CD4-positive, alpha-beta T cell (primary cell): ENCODE data around the gene ZBBX. TPM values are rescaled to one million over a fixed set of nuclear protein-coding genes. Genes with fewer than 3 reads are reported as not detected.

Experiments
- ATAC-seq: fragments of 200-7000 bp; cut with Tn5 transposase; one replicate; pipeline ENCODE4 v1.10.0; 2022; ENCODE audit warnings: mild to moderate bottlenecking; ENCODE audit not compliant: poor library complexity
- CTCF ChIA-PET: fragments of 350-600 bp; sonication (Branson Sonifier 250); formaldehyde crosslinking; loops from one replicate; lab custom pipeline; 2021; ENCODE audit warnings: antibody characterized with exemption, inconsistent platforms; lab: Charles Lee
- POLR2A ChIA-PET: fragments of 350-600 bp; sonication (Branson Sonifier 250); formaldehyde crosslinking; loops from one replicate; lab custom pipeline; 2021; ENCODE audit warnings: antibody characterized with exemption, inconsistent platforms; lab: Charles Lee
- DNase-seq, 14 experiments: peaks; one replicate each; pipeline ENCODE4 v3.0.0-alpha.2; 2013 to 2020; ENCODE audit warnings: mixed read lengths in 2 of 14
- H3K27ac ChIP-seq, 2 donors: one replicate each; pipeline versions ENCODE4 v1.5.1 to v1.7.0; 2013; ENCODE audit warnings: low read length in 2 of 2, low read depth in 1 of 2, mild to moderate bottlenecking in 1 of 2
- H3K27me3 ChIP-seq, 2 experiments: 1 replicate in 1 of 2; 2 replicates in 1 of 2; pipeline versions ENCODE4 v1.6.1 to v1.7.0; 2013; ENCODE audit warnings: low read length in 2 of 2, control low read depth in 1 of 2, mild to moderate bottlenecking in 1 of 2, moderate library complexity in 1 of 2; ENCODE audit not compliant: insufficient read depth in 2 of 2, control insufficient read depth in 1 of 2
- H3K36me3 ChIP-seq: one replicate; pipeline ENCODE4 v1.6.1; 2013; ENCODE audit warnings: low read length, control low read depth; ENCODE audit not compliant: insufficient read depth
- H3K4me1 ChIP-seq: one replicate; pipeline ENCODE4 v1.6.1; 2013; ENCODE audit warnings: low read length, control low read depth; ENCODE audit not compliant: insufficient read depth
- H3K4me3 ChIP-seq: one replicate; pipeline ENCODE4 v1.5.1; 2013; ENCODE audit warnings: mild to moderate bottlenecking, low read length, moderate library complexity
- H3K9me3 ChIP-seq, 2 experiments: 1 replicate in 1 of 2; 2 replicates in 1 of 2; pipeline versions ENCODE4 v1.6.1 to v1.7.0; 2013; ENCODE audit warnings: low read length in 2 of 2, mild to moderate bottlenecking in 2 of 2, control low read depth in 1 of 2, moderate library complexity in 1 of 2; ENCODE audit not compliant: control insufficient read depth in 1 of 2, insufficient read depth in 1 of 2
- H3K27ac Mint-ChIP-seq: one replicate; pipeline ENCODE4 v1.8.0; 2020; ENCODE audit warnings: mixed read lengths
- H3K27me3 Mint-ChIP-seq: one replicate; pipeline ENCODE4 v1.8.0; 2021; ENCODE audit warnings: mixed read lengths
- H3K36me3 Mint-ChIP-seq: one replicate; pipeline ENCODE4 v1.8.0; 2021; ENCODE audit warnings: low read depth, mixed read lengths
- H3K4me1 Mint-ChIP-seq: one replicate; pipeline ENCODE4 v1.8.0; 2021; ENCODE audit warnings: low read depth, mixed read lengths
- H3K4me3 Mint-ChIP-seq: one replicate; pipeline ENCODE4 v1.8.0; 2020; ENCODE audit warnings: mild to moderate bottlenecking, mixed read lengths
- H3K9me3 Mint-ChIP-seq: one replicate; pipeline ENCODE4 v1.8.0; 2020; ENCODE audit warnings: mixed read lengths
- intact Hi-C, 2 experiments: fragments of 100-400 bp; cut with DNase I in 1 of 2; cut with micrococcal nuclease in 1 of 2; formaldehyde crosslinking; loops; one replicate each; pipeline versions ENCODE4 v1.15.1 to v1.9.0; 2023 to 2025; cut with DNase I, micrococcal nuclease
- total RNA-seq, 174 experiments: library from RNA in 2 of 174; stranded (reverse) in 2 of 174; gene quantifications; one replicate each; pipeline ENCODE4 v1.2.3 and lab custom pipeline; 2021 to 2026
- TF ChIP-seq, protein P1 (sequence below): fragments of 200-600 bp; IDR thresholded peaks from one replicate; pipeline ENCODE4 v1.8.0; 2022; ENCODE audit warnings: antibody characterized with exemption, mild to moderate bottlenecking

ZBBX gene
- total RNA-seq, 2 experiments from 2014 or later: not detected

GRCh38 chr3:167300207-167300606 lies 79.9 kb downstream of the ZBBX start:
- ATAC-seq (no peak), DNase-seq (no peak)
- H3K4me3 Mint-ChIP-seq: no peak overlapping the region
- ChIA-PET POLR2A (no interaction called here), CTCF (interaction anchor here (0.7 kb wide), 1 partner anchor 17 kb away, joined by 3 read pairs; no protein-coding TSS in a partner anchor)
- no peaks in the 10 kb centered on the region for H3K27me3 Mint-ChIP-seq
- Histone ChIP-seq H3K27me3 (no peaks in the 10 kb centered on the region), H3K36me3 (no peaks in the 10 kb centered on the region), H3K4me1 (no peaks in the 10 kb centered on the region), H3K27ac (no peak overlapping the region), H3K9me3 (no peaks in the 10 kb centered on the region), H3K4me3 (no peak overlapping the region)
- no peaks in the 10 kb centered on the region for H3K36me3 Mint-ChIP-seq
- H3K9me3 Mint-ChIP-seq: no peaks in the 10 kb centered on the region
- TF ChIP-seq, protein P1, sequence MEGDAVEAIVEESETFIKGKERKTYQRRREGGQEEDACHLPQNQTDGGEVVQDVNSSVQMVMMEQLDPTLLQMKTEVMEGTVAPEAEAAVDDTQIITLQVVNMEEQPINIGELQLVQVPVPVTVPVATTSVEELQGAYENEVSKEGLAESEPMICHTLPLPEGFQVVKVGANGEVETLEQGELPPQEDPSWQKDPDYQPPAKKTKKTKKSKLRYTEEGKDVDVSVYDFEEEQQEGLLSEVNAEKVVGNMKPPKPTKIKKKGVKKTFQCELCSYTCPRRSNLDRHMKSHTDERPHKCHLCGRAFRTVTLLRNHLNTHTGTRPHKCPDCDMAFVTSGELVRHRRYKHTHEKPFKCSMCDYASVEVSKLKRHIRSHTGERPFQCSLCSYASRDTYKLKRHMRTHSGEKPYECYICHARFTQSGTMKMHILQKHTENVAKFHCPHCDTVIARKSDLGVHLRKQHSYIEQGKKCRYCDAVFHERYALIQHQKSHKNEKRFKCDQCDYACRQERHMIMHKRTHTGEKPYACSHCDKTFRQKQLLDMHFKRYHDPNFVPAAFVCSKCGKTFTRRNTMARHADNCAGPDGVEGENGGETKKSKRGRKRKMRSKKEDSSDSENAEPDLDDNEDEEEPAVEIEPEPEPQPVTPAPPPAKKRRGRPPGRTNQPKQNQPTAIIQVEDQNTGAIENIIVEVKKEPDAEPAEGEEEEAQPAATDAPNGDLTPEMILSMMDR: no peak
- H3K27ac Mint-ChIP-seq: no peak overlapping the region
- intact Hi-C loops: no loop called here
- H3K4me1 Mint-ChIP-seq: no peaks in the 10 kb centered on the region

DNA sequence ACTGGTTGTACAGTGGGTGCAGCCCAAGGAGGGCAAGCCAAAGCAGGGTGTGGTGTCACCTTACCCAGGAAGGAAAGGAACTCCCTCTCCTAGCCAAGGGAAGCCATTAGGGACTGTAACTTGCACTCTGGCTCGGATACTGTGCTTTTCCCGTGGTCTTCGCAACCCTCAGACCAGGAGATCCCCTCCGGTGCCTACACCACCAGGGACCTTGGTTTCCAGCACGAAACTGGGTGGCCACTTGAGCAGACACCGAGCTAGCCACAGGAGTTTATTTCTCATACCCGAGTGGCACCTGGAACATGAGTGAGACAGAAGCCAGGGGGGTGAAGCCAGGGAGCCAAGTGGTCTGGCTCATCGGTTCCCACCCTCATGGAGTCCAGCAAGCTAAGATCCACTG lies 90.7 kb downstream of the ZBBX start:
- Histone ChIP-seq H3K4me3 (no peak overlapping the region), H3K27ac (no peak overlapping the region), H3K4me1 (no peaks in the 10 kb centered on the region), H3K9me3 (peaks cover 0 to 11% of the 10 kb centered on the region in 2 experiments), H3K36me3 (no peaks in the 10 kb centered on the region), H3K27me3 (no peaks in the 10 kb centered on the region)
- CTCF ChIA-PET: no interaction called here
- Mint-ChIP-seq H3K4me1 (no peaks in the 10 kb centered on the region), H3K36me3 (no peaks in the 10 kb centered on the region), H3K27me3 (no peaks in the 10 kb centered on the region), H3K4me3 (no peak overlapping the region), H3K27ac (no peak overlapping the region), H3K9me3 (no peaks in the 10 kb centered on the region)
- POLR2A ChIA-PET: no interaction called here
- intact Hi-C loops: no loop called here
- ATAC-seq: no peak
- TF ChIP-seq, protein P1: no peak
- no peak for DNase-seq

DNA sequence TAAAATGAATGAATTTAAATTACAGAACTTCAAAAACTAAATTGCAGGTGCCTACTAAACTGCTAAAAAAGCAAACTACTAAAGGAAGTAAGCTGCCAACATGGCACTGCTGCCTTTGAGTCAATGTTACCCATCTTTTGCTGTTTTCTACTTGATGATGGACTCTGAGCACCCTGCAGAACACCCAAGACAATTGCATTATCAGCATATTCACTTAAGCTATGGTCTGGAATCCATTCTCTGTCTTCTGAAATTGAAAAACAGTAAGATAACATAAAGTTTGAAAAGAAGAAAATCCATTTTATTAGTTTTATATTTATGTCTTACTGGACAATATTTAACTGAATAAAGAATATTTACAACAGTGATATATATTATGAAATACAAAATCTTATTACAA lies 91.4 kb downstream of the ZBBX start:
- H3K4me1 ChIP-seq: no peaks in the 10 kb centered on the region
- no peaks in the 10 kb centered on the region for H3K27me3 ChIP-seq
- Mint-ChIP-seq H3K36me3 (no peaks in the 10 kb centered on the region), H3K9me3 (no peaks in the 10 kb centered on the region), H3K4me1 (no peaks in the 10 kb centered on the region), H3K27me3 (no peaks in the 10 kb centered on the region), H3K4me3 (no peak overlapping the region), H3K27ac (no peak overlapping the region)
- ChIA-PET POLR2A (no interaction called here), CTCF (no interaction called here)
- H3K4me3 ChIP-seq: no peak overlapping the region
- peaks cover 0 to 11% of the 10 kb centered on the region in 2 experiments for H3K9me3 ChIP-seq
- ATAC-seq (no peak), DNase-seq (no peak)
- intact Hi-C loops: no loop called here
- TF ChIP-seq, protein P1: no peak
- no peak overlapping the region for H3K27ac ChIP-seq
- H3K36me3 ChIP-seq: no peaks in the 10 kb centered on the region
